ENCODE results near the gene SHB.

SHB gene

GRCh38 chr9:37909326-37909725 lies 159.7 kb downstream of the SHB start:
- no peak overlapping the region for H3K27ac ChIP-seq (ENCODE audit: poor library complexity, severe bottlenecking)
- ATAC-seq (ENCODE audit: low read depth): no peak
- TF ChIP-seq CTCF (IDR thresholded peaks at IDR 0.05; ENCODE audit: poor library complexity, severe bottlenecking): no peak
- no peaks in the 10 kb centered on the region for H3K27me3 ChIP-seq (ENCODE audit: insufficient read depth, poor library complexity, severe bottlenecking)
- no peaks in the 10 kb centered on the region for H3K36me3 ChIP-seq (ENCODE audit: low read depth)
- H3K4me1 ChIP-seq (ENCODE audit: insufficient read depth, poor library complexity, severe bottlenecking): peaks cover 9% of the 10 kb centered on the region
- peak; percentile 9 for DNase-seq (ENCODE audit: low spot score)
- H3K9me3 ChIP-seq (ENCODE audit: severe bottlenecking): no peaks in the 10 kb centered on the region
- no peak overlapping the region for H3K4me3 ChIP-seq (ENCODE audit: severe bottlenecking)

- Histone ChIP-seq H3K4me3 (ENCODE audit: severe bottlenecking) (no peak overlapping the region), H3K9me3 (ENCODE audit: severe bottlenecking) (no peaks in the 10 kb centered on the region), H3K4me1 (ENCODE audit: insufficient read depth, poor library complexity, severe bottlenecking) (peaks cover 9% of the 10 kb centered on the region), H3K27me3 (ENCODE audit: insufficient read depth, poor library complexity, severe bottlenecking) (no peaks in the 10 kb centered on the region), H3K36me3 (ENCODE audit: low read depth) (no peaks in the 10 kb centered on the region), H3K27ac (ENCODE audit: poor library complexity, severe bottlenecking) (no peak overlapping the region)
- no peak for TF ChIP-seq CTCF (IDR thresholded peaks at IDR 0.05; ENCODE audit: poor library complexity, severe bottlenecking)
- DNase-seq (ENCODE audit: low spot score): peak; percentile 29
- ATAC-seq (ENCODE audit: low read depth): no peak
These were observed 160.3 kb downstream of the SHB start for GRCh38 chr9:37908698-37909186.

GRCh38 chr9:37908283-37908682 lies 160.7 kb downstream of the SHB start:
- Histone ChIP-seq H3K36me3 (ENCODE audit: low read depth) (no peaks in the 10 kb centered on the region), H3K9me3 (ENCODE audit: severe bottlenecking) (no peaks in the 10 kb centered on the region), H3K27me3 (ENCODE audit: insufficient read depth, poor library complexity, severe bottlenecking) (no peaks in the 10 kb centered on the region), H3K4me1 (ENCODE audit: insufficient read depth, poor library complexity, severe bottlenecking) (peaks cover 9% of the 10 kb centered on the region), H3K4me3 (ENCODE audit: severe bottlenecking) (no peak overlapping the region), H3K27ac (ENCODE audit: poor library complexity, severe bottlenecking) (no peak overlapping the region)
- ATAC-seq (ENCODE audit: low read depth) (no peak), DNase-seq (ENCODE audit: low spot score) (no peak)
- TF ChIP-seq CTCF (IDR thresholded peaks at IDR 0.05; ENCODE audit: poor library complexity, severe bottlenecking): no peak

GRCh38 chr9:37906312-37907239 lies 162.5 kb downstream of the SHB start:
- Histone ChIP-seq H3K4me3 (ENCODE audit: severe bottlenecking) (no peak overlapping the region), H3K36me3 (ENCODE audit: low read depth) (peaks cover 11% of the 10 kb centered on the region), H3K4me1 (ENCODE audit: insufficient read depth, poor library complexity, severe bottlenecking) (peaks cover 14% of the 10 kb centered on the region), H3K27ac (ENCODE audit: poor library complexity, severe bottlenecking) (no peak overlapping the region), H3K27me3 (ENCODE audit: insufficient read depth, poor library complexity, severe bottlenecking) (no peaks in the 10 kb centered on the region), H3K9me3 (ENCODE audit: severe bottlenecking) (no peaks in the 10 kb centered on the region)
- no peak for TF ChIP-seq CTCF (IDR thresholded peaks at IDR 0.05; ENCODE audit: poor library complexity, severe bottlenecking)
- ATAC-seq (ENCODE audit: low read depth): no peak
- peak; percentile 20 for DNase-seq (ENCODE audit: low spot score)

- Histone ChIP-seq H3K27ac (ENCODE audit: poor library complexity, severe bottlenecking) (no peak overlapping the region), H3K4me3 (ENCODE audit: severe bottlenecking) (no peak overlapping the region), H3K9me3 (ENCODE audit: severe bottlenecking) (no peaks in the 10 kb centered on the region), H3K4me1 (ENCODE audit: insufficient read depth, poor library complexity, severe bottlenecking) (peaks cover 14% of the 10 kb centered on the region), H3K27me3 (ENCODE audit: insufficient read depth, poor library complexity, severe bottlenecking) (no peaks in the 10 kb centered on the region), H3K36me3 (ENCODE audit: low read depth) (peaks cover 17% of the 10 kb centered on the region)
- no peak for ATAC-seq (ENCODE audit: low read depth)
- no peak for TF ChIP-seq CTCF (IDR thresholded peaks at IDR 0.05; ENCODE audit: poor library complexity, severe bottlenecking)
- DNase-seq (ENCODE audit: low spot score): no peak
These were observed 163.3 kb downstream of the SHB start for GRCh38 chr9:37905776-37906175.

Data from RWPE2 (cell line).